ENCODE data around the gene SH3TC2. TPM values are rescaled to one million over a fixed set of nuclear protein-coding genes. Genes with fewer than 3 reads are reported as not detected.

Gene SH3TC2
- total RNA-seq, 2 experiments from 2014 or later = not detected

GRCh38 chr5:148981353-148981752, 81.5 kb downstream of the SH3TC2 start:
- Mint-ChIP-seq H3K27ac (no peak overlapping the region), H3K4me3 (no peak overlapping the region), H3K36me3 (ENCODE audit: low read depth) (no peaks in the 10 kb centered on the region), H3K9me3 (ENCODE audit: low read depth) (no peaks in the 10 kb centered on the region), H3K27me3 (peaks cover 7% of the 10 kb centered on the region), H3K4me1 (no peaks in the 10 kb centered on the region)
- ChIA-PET CTCF (interaction anchor here (0.6 to 2.6 kb wide), 2 partner anchors 249 to 696 kb away, joined by 3 to 9 read pairs; no protein-coding TSS in a partner anchor), POLR2A (no interaction called here)
- intact Hi-C loops (cut with DNase I, micrococcal nuclease) = no loop called here
- DNase-seq = no peak
- ATAC-seq = no peak

GRCh38 chr5:148980731-148981130, 82.1 kb downstream of the SH3TC2 start:
- no peak overlapping the region for H3K27ac Mint-ChIP-seq

GRCh38 chr5:148979083-148979723, 83.7 kb downstream of the SH3TC2 start:
- H3K9me3 Mint-ChIP-seq (ENCODE audit: low read depth) = no peaks in the 10 kb centered on the region
- CTCF ChIA-PET = interaction anchor here (2.2 kb wide), 1 partner anchor 246 kb away, joined by 7 read pairs; no protein-coding TSS in a partner anchor

More at GRCh38 chr5:148980731-148981130, 82.1 kb downstream of the SH3TC2 start:
- Mint-ChIP-seq H3K4me1 (no peaks in the 10 kb centered on the region), H3K27me3 (peaks cover 6% of the 10 kb centered on the region), H3K9me3 (ENCODE audit: low read depth) (no peaks in the 10 kb centered on the region), H3K36me3 (ENCODE audit: low read depth) (no peaks in the 10 kb centered on the region), H3K4me3 (no peak overlapping the region)
- ChIA-PET CTCF (interaction anchor here (2.6 kb wide), 1 partner anchor 248 kb away, joined by 9 read pairs; no protein-coding TSS in a partner anchor), POLR2A (no interaction called here)
- ATAC-seq (no peak), DNase-seq (no peak)
- intact Hi-C loops (cut with DNase I, micrococcal nuclease) = no loop called here

GRCh38 chr5:148978370-148979082, 84.3 kb downstream of the SH3TC2 start:
- peaks cover 5% of the 10 kb centered on the region for H3K27me3 Mint-ChIP-seq
- ATAC-seq (no peak), DNase-seq (no peak)
- H3K27ac Mint-ChIP-seq = no peak overlapping the region
- no peak overlapping the region for H3K4me3 Mint-ChIP-seq
- POLR2A ChIA-PET = no interaction called here
- no peaks in the 10 kb centered on the region for H3K36me3 Mint-ChIP-seq (ENCODE audit: low read depth)
- no peaks in the 10 kb centered on the region for H3K4me1 Mint-ChIP-seq
- intact Hi-C loops (cut with DNase I, micrococcal nuclease) = no loop called here
- no peaks in the 10 kb centered on the region for H3K9me3 Mint-ChIP-seq (ENCODE audit: low read depth)
- CTCF ChIA-PET = interaction anchor here (0.9 to 2.2 kb wide), 4 partner anchors 21 to 246 kb away, joined by 4 to 8 read pairs (median 6); no protein-coding TSS in a partner anchor

More at GRCh38 chr5:148979083-148979723, 83.7 kb downstream of the SH3TC2 start:
- intact Hi-C loops (cut with DNase I, micrococcal nuclease) = no loop called here
- H3K27me3 Mint-ChIP-seq = peaks cover 2% of the 10 kb centered on the region
- no peaks in the 10 kb centered on the region for H3K4me1 Mint-ChIP-seq
- POLR2A ChIA-PET = no interaction called here
- no peak overlapping the region for H3K4me3 Mint-ChIP-seq
- H3K36me3 Mint-ChIP-seq (ENCODE audit: low read depth) = no peaks in the 10 kb centered on the region
- no peak overlapping the region for H3K27ac Mint-ChIP-seq
- ATAC-seq = no peak
- no peak for DNase-seq

- no peak for ATAC-seq
Observed at GRCh38 chr5:148976569-148977381, 86.1 kb downstream of the SH3TC2 start.

GRCh38 chr5:148974642-148975327, 88.1 kb downstream of the SH3TC2 start:
- Mint-ChIP-seq H3K27me3 (peaks cover 3% of the 10 kb centered on the region), H3K9me3 (ENCODE audit: low read depth) (no peaks in the 10 kb centered on the region), H3K4me1 (no peaks in the 10 kb centered on the region), H3K4me3 (no peak overlapping the region), H3K36me3 (ENCODE audit: low read depth) (no peaks in the 10 kb centered on the region), H3K27ac (no peak overlapping the region)
- intact Hi-C loops (cut with DNase I, micrococcal nuclease) = no loop called here
- ChIA-PET CTCF (interaction anchor here (1.3 kb wide), 1 partner anchor 16 kb away, joined by 3 read pairs; no protein-coding TSS in a partner anchor), POLR2A (no interaction called here)
- no peak for DNase-seq
- no peak for ATAC-seq

More at GRCh38 chr5:148976569-148977381, 86.1 kb downstream of the SH3TC2 start:
- intact Hi-C loops (cut with DNase I, micrococcal nuclease) = no loop called here
- Mint-ChIP-seq H3K27me3 (peaks cover 5% of the 10 kb centered on the region), H3K9me3 (ENCODE audit: low read depth) (no peaks in the 10 kb centered on the region), H3K4me1 (no peaks in the 10 kb centered on the region), H3K27ac (no peak overlapping the region), H3K36me3 (ENCODE audit: low read depth) (no peaks in the 10 kb centered on the region), H3K4me3 (no peak overlapping the region)
- ChIA-PET CTCF (interaction anchor here (0.6 to 2.2 kb wide), 5 partner anchors 19 to 1174 kb away, joined by 3 to 8 read pairs (median 3); no protein-coding TSS in a partner anchor), POLR2A (no interaction called here)
- no peak for DNase-seq

- Mint-ChIP-seq H3K36me3 (ENCODE audit: low read depth) (no peaks in the 10 kb centered on the region), H3K27me3 (peaks cover 3% of the 10 kb centered on the region), H3K27ac (no peak overlapping the region), H3K4me3 (no peak overlapping the region), H3K9me3 (ENCODE audit: low read depth) (no peaks in the 10 kb centered on the region), H3K4me1 (no peaks in the 10 kb centered on the region)
- CTCF ChIA-PET = interaction anchor here (0.6 kb wide), 1 partner anchor 286 kb away, joined by 5 read pairs; no protein-coding TSS in a partner anchor
- POLR2A ChIA-PET = no interaction called here
- intact Hi-C loops (cut with DNase I, micrococcal nuclease) = no loop called here
- no peak for ATAC-seq
- DNase-seq = no peak
Observed at GRCh38 chr5:148973455-148973854, 89.4 kb downstream of the SH3TC2 start.

- POLR2A ChIA-PET = no interaction called here
- H3K9me3 Mint-ChIP-seq (ENCODE audit: low read depth) = no peaks in the 10 kb centered on the region
- no peak for ATAC-seq
- no peak for DNase-seq
- H3K36me3 Mint-ChIP-seq (ENCODE audit: low read depth) = no peaks in the 10 kb centered on the region
- intact Hi-C loops (cut with DNase I, micrococcal nuclease) = no loop called here
- peaks cover 3% of the 10 kb centered on the region for H3K27me3 Mint-ChIP-seq
- CTCF ChIA-PET = interaction anchor here (0.6 kb wide), 1 partner anchor 16 kb away, joined by 3 read pairs; no protein-coding TSS in a partner anchor
- H3K4me1 Mint-ChIP-seq = no peaks in the 10 kb centered on the region
- H3K4me3 Mint-ChIP-seq = no peak overlapping the region
- H3K27ac Mint-ChIP-seq = no peak overlapping the region
Observed at GRCh38 chr5:148972974-148973374, 89.9 kb downstream of the SH3TC2 start.

GRCh38 chr5:148972396-148972795, 90.5 kb downstream of the SH3TC2 start:
- H3K4me1 Mint-ChIP-seq = no peaks in the 10 kb centered on the region
- H3K36me3 Mint-ChIP-seq (ENCODE audit: low read depth) = no peaks in the 10 kb centered on the region
- no peak overlapping the region for H3K27ac Mint-ChIP-seq
- H3K27me3 Mint-ChIP-seq = peaks cover 3% of the 10 kb centered on the region
- ChIA-PET POLR2A (no interaction called here), CTCF (interaction anchor here (1.2 kb wide), 1 partner anchor 239 kb away, joined by 3 read pairs; no protein-coding TSS in a partner anchor)
- H3K9me3 Mint-ChIP-seq (ENCODE audit: low read depth) = no peaks in the 10 kb centered on the region
- H3K4me3 Mint-ChIP-seq = no peak overlapping the region
- intact Hi-C loops (cut with DNase I, micrococcal nuclease) = no loop called here
- ATAC-seq (no peak), DNase-seq (no peak)

GRCh38 chr5:148970876-148971275, 92.0 kb downstream of the SH3TC2 start:
- Mint-ChIP-seq H3K27me3 (peaks cover 3% of the 10 kb centered on the region), H3K36me3 (ENCODE audit: low read depth) (no peaks in the 10 kb centered on the region), H3K27ac (no peak overlapping the region), H3K9me3 (ENCODE audit: low read depth) (no peaks in the 10 kb centered on the region), H3K4me3 (no peak overlapping the region), H3K4me1 (no peaks in the 10 kb centered on the region)
- ChIA-PET CTCF (interaction anchor here (0.9 to 1.2 kb wide), 2 partner anchors 237 to 240 kb away, joined by 3 to 4 read pairs; no protein-coding TSS in a partner anchor), POLR2A (no interaction called here)
- intact Hi-C loops (cut with DNase I, micrococcal nuclease) = no loop called here
- DNase-seq (no peak), ATAC-seq (no peak)

- no peaks in the 10 kb centered on the region for H3K36me3 Mint-ChIP-seq (ENCODE audit: low read depth)
- intact Hi-C loops (cut with DNase I, micrococcal nuclease) = no loop called here
- no peak for DNase-seq
- POLR2A ChIA-PET = no interaction called here
- peaks cover 3% of the 10 kb centered on the region for H3K27me3 Mint-ChIP-seq
- H3K27ac Mint-ChIP-seq = no peak overlapping the region
- no peaks in the 10 kb centered on the region for H3K9me3 Mint-ChIP-seq (ENCODE audit: low read depth)
- H3K4me1 Mint-ChIP-seq = no peaks in the 10 kb centered on the region
- H3K4me3 Mint-ChIP-seq = no peak overlapping the region
- CTCF ChIA-PET = interaction anchor here (0.9 to 1.2 kb wide), 2 partner anchors 12 to 239 kb away, joined by 4 to 10 read pairs; no protein-coding TSS in a partner anchor
- ATAC-seq = no peak
Observed at GRCh38 chr5:148970228-148970627, 92.6 kb downstream of the SH3TC2 start.
